Ectodermal cell (in vitro differentiated cells): ENCODE measurements around the gene YKT6.

Experiments used
- H3K27ac ChIP-seq: 2 replicates; pipeline ENCODE4 v1.7.0; 2013; ENCODE audit warnings: mild to moderate bottlenecking, low read depth, low read length; ENCODE audit not compliant: insufficient read depth, poor library complexity, severe bottlenecking
- H3K27me3 ChIP-seq: 2 replicates; pipeline ENCODE4 v1.7.0; 2013; ENCODE audit warnings: mild to moderate bottlenecking, low read length; ENCODE audit not compliant: insufficient read depth, control insufficient read depth, poor library complexity, severe bottlenecking
- H3K36me3 ChIP-seq: one replicate; pipeline ENCODE4 v1.7.0; 2013; ENCODE audit warnings: low read length; ENCODE audit not compliant: control insufficient read depth, insufficient read depth
- H3K4me1 ChIP-seq: one replicate; pipeline ENCODE4 v1.7.0; 2013; ENCODE audit warnings: low read length; ENCODE audit not compliant: control insufficient read depth, insufficient read depth
- H3K4me3 ChIP-seq: 2 replicates; pipeline ENCODE4 v1.7.0; 2013; ENCODE audit warnings: low read depth, low read length, control low read depth; ENCODE audit not compliant: insufficient read depth
- H3K9me3 ChIP-seq: 2 replicates; pipeline ENCODE4 v1.7.0; 2013; ENCODE audit warnings: mild to moderate bottlenecking, low read length, moderate library complexity; ENCODE audit not compliant: control insufficient read depth
- WGBS, 2 experiments: methylation state at CpG; one replicate each; pipeline ENCODE4 v1.1.7; 2013; ENCODE audit warnings: missing lambda C conversion rate in 2 of 2; 5-methylcytosine and 5-hydroxymethylcytosine counted together

YKT6 gene

GRCh38 chr7:44232396-44232795, 31.6 kb downstream of the YKT6 start:
- no peak overlapping the region for H3K4me3 ChIP-seq
- no peaks in the 10 kb centered on the region for H3K9me3 ChIP-seq
- H3K27ac ChIP-seq = no peak overlapping the region
- peaks cover 10% of the 10 kb centered on the region for H3K4me1 ChIP-seq
- WGBS, 2 experiments = 93 to 94% methylated on average over 13 of the region's 13 CpGs
- H3K36me3 ChIP-seq = no peaks in the 10 kb centered on the region
- H3K27me3 ChIP-seq = no peaks in the 10 kb centered on the region

GRCh38 chr7:44232901-44233715, 32.3 kb downstream of the YKT6 start:
- Histone ChIP-seq H3K4me3 (no peak overlapping the region), H3K27ac (no peak overlapping the region), H3K36me3 (no peaks in the 10 kb centered on the region), H3K27me3 (no peaks in the 10 kb centered on the region), H3K9me3 (no peaks in the 10 kb centered on the region), H3K4me1 (peaks cover 10% of the 10 kb centered on the region)
- WGBS, 2 experiments = 90 to 91% methylated on average over 22 of the region's 22 CpGs

GRCh38 chr7:44235066-44235465, 34.3 kb downstream of the YKT6 start:
- WGBS, 2 experiments = 92 to 95% methylated on average over 7 to 8 of the region's 8 CpGs
- Histone ChIP-seq H3K36me3 (no peaks in the 10 kb centered on the region), H3K27ac (no peak overlapping the region), H3K4me3 (no peak overlapping the region), H3K4me1 (peaks cover 10% of the 10 kb centered on the region), H3K27me3 (no peaks in the 10 kb centered on the region), H3K9me3 (no peaks in the 10 kb centered on the region)

GRCh38 chr7:44235582-44236332, 35.0 kb downstream of the YKT6 start:
- H3K9me3 ChIP-seq = no peaks in the 10 kb centered on the region
- peaks cover 10% of the 10 kb centered on the region for H3K4me1 ChIP-seq
- no peak overlapping the region for H3K27ac ChIP-seq
- WGBS, 2 experiments = 90 to 92% methylated on average over 22 of the region's 22 CpGs
- H3K27me3 ChIP-seq = no peaks in the 10 kb centered on the region
- H3K36me3 ChIP-seq = no peaks in the 10 kb centered on the region
- no peak overlapping the region for H3K4me3 ChIP-seq

GRCh38 chr7:44236333-44236728, 35.6 kb downstream of the YKT6 start:
- H3K36me3 ChIP-seq = no peaks in the 10 kb centered on the region
- H3K4me3 ChIP-seq = no peak overlapping the region
- no peaks in the 10 kb centered on the region for H3K9me3 ChIP-seq
- no peak overlapping the region for H3K27ac ChIP-seq
- peaks cover 10% of the 10 kb centered on the region for H3K4me1 ChIP-seq
- H3K27me3 ChIP-seq = no peaks in the 10 kb centered on the region
- WGBS, 2 experiments = 60 to 63% methylated on average over 4 of the region's 4 CpGs

- WGBS, 2 experiments = 95 to 97% methylated on average over 10 of the region's 10 CpGs
- peaks cover 10% of the 10 kb centered on the region for H3K4me1 ChIP-seq
- no peak overlapping the region for H3K4me3 ChIP-seq
- H3K36me3 ChIP-seq = no peaks in the 10 kb centered on the region
- no peaks in the 10 kb centered on the region for H3K9me3 ChIP-seq
- no peak overlapping the region for H3K27ac ChIP-seq
- no peaks in the 10 kb centered on the region for H3K27me3 ChIP-seq
Observed at GRCh38 chr7:44237696-44238095, 36.9 kb downstream of the YKT6 start.

- Histone ChIP-seq H3K9me3 (no peaks in the 10 kb centered on the region), H3K36me3 (no peaks in the 10 kb centered on the region), H3K4me1 (peaks cover 10% of the 10 kb centered on the region), H3K4me3 (no peak overlapping the region), H3K27me3 (no peaks in the 10 kb centered on the region), H3K27ac (no peak overlapping the region)
- 88 to 89% methylated on average over 17 of the region's 17 CpGs for WGBS, 2 experiments
Observed at GRCh38 chr7:44238116-44238695, 37.4 kb downstream of the YKT6 start.

- peaks cover 10% of the 10 kb centered on the region for H3K4me1 ChIP-seq
- no peaks in the 10 kb centered on the region for H3K27me3 ChIP-seq
- no peaks in the 10 kb centered on the region for H3K9me3 ChIP-seq
- 86 to 88% methylated on average over 24 of the region's 24 CpGs for WGBS, 2 experiments
- H3K36me3 ChIP-seq = no peaks in the 10 kb centered on the region
- H3K4me3 ChIP-seq = no peak overlapping the region
- no peak overlapping the region for H3K27ac ChIP-seq
Observed at GRCh38 chr7:44239361-44239760, 38.6 kb downstream of the YKT6 start.

- Histone ChIP-seq H3K9me3 (no peaks in the 10 kb centered on the region), H3K27ac (no peak overlapping the region), H3K27me3 (no peaks in the 10 kb centered on the region), H3K4me1 (peaks cover 10% of the 10 kb centered on the region), H3K4me3 (no peak overlapping the region), H3K36me3 (no peaks in the 10 kb centered on the region)
- 87 to 88% methylated on average over 16 of the region's 16 CpGs for WGBS, 2 experiments
Observed at GRCh38 chr7:44240376-44240775, 39.6 kb downstream of the YKT6 start.

- Histone ChIP-seq H3K27me3 (no peaks in the 10 kb centered on the region), H3K4me1 (peaks cover 4% of the 10 kb centered on the region), H3K4me3 (no peak overlapping the region), H3K36me3 (no peaks in the 10 kb centered on the region), H3K9me3 (no peaks in the 10 kb centered on the region), H3K27ac (no peak overlapping the region)
- 46 to 47% methylated on average over 10 of the region's 10 CpGs for WGBS, 2 experiments
Observed at GRCh38 chr7:44240983-44241510, 40.3 kb downstream of the YKT6 start.
